LHCN-M2 (cell line): Measurements from ENCODE around the gene RPS26. TPM values are rescaled to one million over a fixed set of nuclear protein-coding genes. Genes with fewer than 3 reads are reported as not detected.
"Not testable (repeated sequence)": the region's sequence is repeated elsewhere in the genome, so short reads cannot be mapped to it uniquely, and the experiment has no call there.

Source experiments
- DNase-seq: peaks from one replicate; pipeline ENCODE4 v3.0.0-alpha.2; 2012; ENCODE audit warnings: low read depth
- polyA plus RNA-seq: library from polyadenylated mRNA; unstranded; fragments of >200 nt; gene quantifications from one replicate; pipeline ENCODE4 v1.2.1, GENCODE V29; 2012; ENCODE audit warnings: missing spikeins
- total RNA-seq: library from RNA; depleted of rRNA; stranded (reverse); fragments of >200 nt; gene quantifications from 2 replicates; pipeline ENCODE4 v1.2.3, GENCODE V29; 2014; rRNA removed

Gene RPS26
- total RNA-seq = 414 and 1,103 TPM in 2 replicates
- 1,475 TPM for polyA plus RNA-seq

DNA sequence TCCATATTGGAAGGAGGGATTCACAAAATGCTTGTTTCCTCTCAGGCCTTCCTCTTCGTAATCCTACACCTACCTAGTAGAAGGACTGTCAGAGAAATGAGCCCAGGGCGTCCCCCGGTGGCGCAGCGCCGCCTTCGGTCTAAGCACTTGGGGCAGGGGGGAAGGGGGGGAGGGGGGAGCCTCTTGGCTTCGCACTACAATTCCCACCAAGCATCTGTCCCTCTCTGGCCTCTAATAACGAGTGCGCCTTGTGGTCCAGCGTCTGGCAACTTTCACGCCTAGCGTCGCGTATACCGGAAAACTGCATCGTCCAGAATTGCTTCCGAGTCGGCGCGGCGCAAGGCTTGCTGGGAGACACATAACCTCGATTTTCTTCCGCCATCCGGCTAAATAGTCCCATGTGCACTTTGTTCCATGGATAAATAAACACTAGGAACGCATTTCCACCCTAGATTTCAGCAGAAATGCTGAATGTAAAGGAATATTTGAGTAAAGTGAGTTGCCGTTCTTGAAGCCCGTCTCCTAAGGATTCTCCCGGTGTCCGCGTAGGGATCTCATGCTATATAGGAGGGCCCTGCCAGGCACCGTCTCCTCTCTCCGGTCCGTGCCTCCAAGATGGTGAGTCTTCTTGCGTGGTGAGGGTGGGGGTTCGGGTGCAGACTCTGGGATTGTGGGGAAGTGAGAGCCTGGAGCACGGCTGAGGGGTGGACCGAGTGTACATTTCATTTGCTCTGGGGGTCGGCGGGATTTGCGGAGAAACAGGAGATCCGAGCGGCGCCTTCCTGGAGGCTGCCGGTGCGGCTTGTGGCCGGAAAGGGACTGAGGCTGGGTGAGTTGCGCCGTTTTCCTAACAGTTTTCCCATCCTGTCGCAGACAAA, at the start of gene RPS26:
Gene RPS26, plus strand, starts transcription at position 367 of the 878 bp plus-strand sequence. Its CDS starts 249 bp downstream, at position 616.
- peak; percentile 100 for DNase-seq

DNA sequence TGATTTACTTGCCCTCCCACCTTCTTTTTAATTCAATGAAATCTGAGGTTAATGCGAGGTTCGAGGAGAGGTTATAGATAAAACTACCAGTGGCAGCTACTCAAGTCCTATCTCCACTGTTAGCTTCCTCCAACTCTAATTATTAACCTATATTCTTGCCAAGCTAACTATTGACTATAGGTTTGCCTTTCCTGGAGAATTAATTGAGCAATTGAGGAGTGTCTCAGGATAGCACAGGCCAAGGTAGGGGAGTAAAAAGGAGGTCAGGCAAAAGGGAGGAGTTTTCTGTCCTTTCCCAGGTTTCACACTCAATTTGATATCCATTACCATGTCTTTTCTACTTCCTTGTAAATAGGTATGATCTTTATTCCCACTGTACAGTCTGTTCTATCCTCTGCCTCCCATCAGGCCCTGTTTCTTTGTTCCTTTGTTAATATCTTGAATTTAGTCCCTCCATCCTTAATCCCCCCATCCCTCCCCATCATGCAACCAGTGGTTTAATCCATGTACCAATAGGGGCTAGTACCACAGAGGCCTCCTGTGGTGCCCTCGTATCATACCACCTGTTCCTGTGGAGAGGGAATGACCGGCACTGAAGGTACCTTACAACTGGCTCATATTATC, 48.4 kb upstream of the RPS26 start:
- DNase-seq = no peak

DNA sequence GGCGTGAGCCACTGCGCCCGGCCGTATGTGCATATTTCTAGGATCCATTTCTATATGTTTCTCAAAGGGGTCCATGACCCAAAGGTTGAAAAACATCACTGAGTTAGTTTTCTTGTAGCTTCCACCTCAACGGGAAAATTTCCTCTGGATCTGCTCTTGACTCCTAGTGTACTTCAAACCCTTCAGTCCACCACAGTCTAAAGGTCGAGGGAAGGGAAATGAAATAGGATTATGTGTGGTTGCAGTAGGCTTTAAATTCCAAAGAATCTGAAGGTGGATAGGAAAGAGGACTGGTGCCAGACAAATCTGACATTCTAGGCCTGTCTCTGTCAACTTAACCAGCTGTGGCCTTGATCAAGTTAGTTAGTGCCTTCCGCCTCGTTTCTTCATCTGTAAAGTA, 46.4 kb upstream of the RPS26 start:
- no peak for DNase-seq

DNA sequence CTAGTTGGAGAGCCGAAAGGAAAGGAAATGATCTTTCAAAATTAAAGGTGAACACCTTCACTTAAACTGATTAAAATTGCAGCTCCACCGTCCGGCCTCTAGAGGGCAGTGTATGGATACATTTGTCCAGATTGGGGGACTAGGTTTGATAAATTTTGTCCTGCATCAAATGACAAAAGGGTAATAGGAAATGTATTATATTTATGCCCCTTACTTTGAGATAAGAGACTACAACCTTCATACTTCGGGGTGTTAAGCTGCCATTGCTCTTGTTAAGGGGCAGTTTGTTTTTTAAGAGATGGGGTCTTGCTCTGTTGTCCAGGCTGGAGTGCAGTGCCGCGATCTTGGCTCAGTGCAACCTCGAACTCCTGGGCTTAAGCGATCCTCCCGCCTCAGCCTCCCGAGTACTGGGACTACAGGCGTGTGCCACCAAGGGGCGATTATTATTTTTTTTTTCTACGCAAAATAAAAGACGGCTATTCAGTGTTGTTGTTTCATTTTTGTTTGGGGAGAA, 45.5 kb upstream of the RPS26 start:
- peak; percentile 65 for DNase-seq

DNA sequence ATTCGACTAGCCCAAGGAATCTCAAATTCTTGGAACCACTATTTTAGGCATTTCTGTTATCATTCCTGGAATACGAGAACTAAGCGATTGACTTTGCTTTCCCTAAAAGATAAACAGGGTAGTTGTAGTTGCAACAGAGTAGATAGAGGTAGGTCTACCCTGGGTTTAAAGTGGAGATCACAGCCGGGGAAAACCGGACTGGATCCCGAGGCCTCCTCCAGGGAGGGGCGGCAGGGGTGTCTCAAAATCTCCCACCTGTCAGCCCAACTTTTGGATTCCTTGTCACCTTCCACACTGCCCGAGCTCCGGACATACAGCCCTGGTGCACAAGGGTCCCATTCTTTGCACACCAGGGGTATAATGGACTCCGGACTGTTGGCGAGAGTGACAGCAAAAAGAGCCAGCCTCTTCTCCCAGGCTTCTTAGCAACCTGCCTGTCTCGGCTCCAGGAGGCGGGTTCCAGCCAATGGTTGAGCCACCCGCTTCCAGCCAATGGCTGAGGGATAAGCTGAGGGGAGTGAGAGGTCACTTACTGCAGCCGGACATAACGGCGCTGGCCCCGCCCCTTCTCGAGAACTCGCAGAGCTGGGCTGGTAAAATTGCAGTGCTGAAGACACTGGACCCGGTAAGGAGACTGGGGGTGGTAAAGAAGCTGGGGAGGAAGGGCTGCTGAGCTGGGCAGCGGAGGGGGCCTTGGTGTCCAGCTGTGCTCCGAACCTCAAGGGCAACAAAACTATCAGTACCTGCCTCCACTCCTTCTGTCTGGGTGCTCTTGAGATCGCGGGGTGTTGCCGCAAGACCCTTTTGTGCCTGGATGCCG, 44.8 kb upstream of the RPS26 start, which contains the start of gene SUOX:
Gene SUOX, plus strand, starts transcription at position 562 of the 820 bp plus-strand sequence. CDS start 4,946 bp downstream, outside the sequence.
- peak; percentile 94 for DNase-seq

DNA sequence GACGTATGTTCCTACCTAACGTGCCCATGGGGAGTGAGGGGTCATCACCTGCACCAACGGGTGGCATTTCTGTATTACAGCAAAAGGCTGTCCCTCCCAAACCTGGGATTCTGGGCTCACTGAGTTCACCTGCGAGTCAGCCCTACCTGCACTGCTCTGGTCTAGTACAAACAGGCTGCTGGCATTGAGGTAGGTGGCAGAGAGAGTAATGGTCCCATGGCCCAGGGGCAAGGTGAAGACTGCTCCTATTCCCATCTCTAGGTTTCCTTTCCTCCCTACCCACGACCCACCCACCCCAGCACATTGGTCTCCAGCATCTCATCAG, 44.2 kb upstream of the RPS26 start:
- no peak for DNase-seq

DNA sequence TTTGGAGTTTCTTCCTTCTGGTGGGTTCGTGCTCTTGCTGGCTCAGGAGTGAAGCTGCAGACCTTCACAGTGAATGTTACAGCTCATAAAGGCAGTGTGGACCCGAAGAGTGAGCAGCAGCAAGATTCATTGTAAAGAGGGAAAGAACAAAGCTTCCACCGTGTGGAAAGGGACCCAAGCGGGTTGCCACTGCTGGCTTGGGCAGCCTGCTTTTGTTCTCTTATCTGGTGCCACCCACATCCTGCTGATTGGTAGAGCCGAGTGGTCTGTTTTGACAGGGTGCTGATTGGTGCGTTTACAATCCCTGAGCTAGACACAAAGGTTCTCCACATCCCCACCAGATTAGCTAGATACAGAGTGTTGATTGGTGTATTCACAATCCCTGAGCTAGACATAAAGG, 42.2 kb upstream of the RPS26 start:
- DNase-seq = not testable (repeated sequence)

DNA sequence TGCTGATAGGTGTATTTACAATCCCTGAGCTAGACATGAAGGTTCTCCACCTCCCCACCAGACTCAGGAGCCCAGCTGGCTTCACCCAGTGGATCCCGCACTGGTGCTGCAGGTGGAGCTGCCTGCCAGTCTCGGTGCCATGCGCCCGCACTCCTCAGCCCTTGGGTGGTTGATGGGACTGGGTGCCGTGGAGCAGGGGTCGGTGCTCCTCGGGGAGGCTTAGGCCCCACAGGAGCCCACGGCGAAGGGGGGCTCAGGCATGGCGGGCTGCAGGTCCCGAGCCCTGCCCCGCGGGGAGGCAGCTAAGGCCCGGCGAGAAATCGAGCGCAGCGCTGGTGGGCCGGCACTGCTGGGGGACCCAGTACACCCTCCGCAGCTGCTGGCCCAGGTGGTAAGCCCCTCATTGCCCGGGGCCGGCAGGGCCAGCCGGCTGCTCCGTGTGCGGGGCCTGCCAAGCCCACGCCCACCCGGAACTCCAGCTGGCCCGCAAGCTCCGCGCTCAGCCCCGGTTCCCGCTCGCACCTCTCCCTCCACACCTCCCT, 41.6 kb upstream of the RPS26 start:
- not testable (repeated sequence) for DNase-seq

DNA sequence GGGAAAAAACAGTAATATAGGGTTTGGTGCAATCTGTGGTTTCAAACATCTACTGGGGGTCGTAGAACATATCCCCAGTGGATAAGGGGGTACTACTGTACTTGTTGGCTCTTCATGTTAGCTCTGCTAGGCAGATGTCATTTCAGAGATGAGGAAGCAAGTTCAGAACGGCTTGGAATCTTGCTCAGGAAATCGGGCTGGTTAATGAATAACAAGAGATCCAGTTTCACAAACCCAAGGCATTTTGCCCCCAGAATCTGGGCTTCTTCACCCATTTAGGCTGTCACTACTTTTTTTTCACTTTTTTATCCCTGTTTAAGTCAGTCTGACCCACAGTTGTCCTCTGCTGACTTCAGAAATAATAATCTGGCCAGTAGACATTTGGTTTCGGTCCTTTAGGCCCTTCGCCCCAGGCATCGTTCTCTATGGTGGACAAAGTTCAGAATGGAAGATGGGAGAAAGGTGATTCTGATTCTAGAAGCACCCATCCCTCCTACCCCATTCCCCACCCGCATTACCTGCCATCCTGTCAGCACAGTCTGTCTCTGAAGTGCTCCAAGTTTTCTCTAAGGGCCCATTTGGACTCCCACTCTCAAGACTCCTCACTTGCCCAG, 40.1 kb upstream of the RPS26 start:
- no peak for DNase-seq

DNA sequence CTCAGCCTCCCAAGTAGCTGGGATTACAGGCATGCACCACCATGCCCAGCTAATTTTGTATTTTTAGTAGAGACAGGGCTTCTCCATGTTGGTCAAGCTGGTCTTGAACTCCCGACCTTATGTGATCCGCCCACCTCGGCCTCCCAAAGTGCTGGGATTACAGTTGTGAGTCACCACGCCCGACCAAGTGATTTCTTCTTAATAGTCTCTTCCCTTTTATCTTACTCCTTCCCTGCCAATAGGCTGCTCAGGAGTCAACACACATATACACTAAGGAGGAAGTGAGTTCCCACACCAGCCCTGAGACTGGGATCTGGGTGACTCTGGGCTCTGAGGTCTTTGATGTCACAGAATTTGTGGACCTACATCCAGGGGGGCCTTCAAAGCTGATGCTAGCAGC, 38.3 kb upstream of the RPS26 start:
- not testable (repeated sequence) for DNase-seq

DNA sequence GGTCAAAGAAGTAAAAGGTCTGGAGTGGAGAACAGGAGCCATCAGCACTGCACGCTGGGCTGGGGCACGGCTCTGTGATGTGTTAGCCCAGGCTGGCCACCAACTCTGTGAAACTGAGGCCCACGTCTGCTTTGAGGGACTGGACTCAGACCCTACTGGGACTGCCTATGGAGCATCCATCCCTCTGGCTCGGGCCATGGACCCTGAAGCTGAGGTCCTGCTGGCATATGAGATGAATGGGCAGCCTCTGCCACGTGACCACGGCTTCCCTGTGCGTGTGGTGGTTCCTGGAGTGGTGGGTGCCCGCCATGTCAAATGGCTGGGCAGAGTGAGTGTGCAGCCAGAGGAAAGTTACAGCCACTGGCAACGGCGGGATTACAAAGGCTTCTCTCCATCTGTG, 37.5 kb upstream of the RPS26 start:
- DNase-seq = no peak

DNA sequence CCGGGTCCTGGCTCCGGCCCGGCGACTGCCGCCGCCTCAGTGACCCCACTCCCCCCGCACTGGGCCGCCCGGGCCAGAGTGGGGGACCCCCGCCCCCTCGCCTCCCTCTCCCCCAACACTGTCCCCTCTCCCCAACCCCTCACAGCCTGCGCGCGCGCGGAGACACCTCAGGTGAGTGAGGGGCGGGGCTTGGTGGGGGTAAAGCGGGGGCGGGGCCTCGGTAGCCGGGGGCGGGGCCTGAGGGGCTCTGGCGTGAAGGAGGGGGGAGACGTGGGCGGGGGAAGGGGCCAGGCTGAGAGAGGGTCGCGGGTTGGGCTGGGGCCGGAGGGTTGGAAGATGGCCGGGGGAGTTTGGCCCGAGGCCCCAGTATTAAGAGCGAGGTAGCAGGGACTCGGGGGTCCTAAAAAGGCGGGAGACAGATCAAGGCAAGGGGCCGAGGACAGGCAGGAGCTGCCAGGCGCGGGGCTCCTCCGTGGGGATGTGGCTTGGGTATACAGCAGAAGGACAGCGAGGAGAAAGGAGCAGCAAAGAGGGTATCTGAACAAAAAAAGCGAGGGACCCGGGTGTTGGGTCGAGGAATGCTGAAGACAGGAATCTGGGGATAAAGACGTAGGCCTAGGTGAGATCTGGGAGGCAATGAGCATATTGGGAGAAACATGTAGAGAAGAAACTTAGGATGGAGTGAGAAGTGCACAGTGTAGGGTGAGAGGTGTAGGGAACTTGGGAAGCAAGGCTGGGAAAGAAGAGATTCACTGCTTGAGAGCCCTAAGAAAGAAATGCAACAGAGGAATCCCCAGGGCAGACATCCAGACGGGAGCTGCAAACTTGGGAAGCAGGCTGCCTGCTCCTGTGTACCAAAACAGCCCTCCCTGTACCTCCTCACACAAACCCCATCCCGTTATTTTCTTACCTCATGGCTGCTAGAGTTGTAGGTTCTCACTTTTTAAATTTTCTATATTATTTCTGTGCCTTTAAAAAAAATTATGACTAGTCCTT, 33.9 kb upstream of the RPS26 start:
- DNase-seq = peak; percentile 3

DNA sequence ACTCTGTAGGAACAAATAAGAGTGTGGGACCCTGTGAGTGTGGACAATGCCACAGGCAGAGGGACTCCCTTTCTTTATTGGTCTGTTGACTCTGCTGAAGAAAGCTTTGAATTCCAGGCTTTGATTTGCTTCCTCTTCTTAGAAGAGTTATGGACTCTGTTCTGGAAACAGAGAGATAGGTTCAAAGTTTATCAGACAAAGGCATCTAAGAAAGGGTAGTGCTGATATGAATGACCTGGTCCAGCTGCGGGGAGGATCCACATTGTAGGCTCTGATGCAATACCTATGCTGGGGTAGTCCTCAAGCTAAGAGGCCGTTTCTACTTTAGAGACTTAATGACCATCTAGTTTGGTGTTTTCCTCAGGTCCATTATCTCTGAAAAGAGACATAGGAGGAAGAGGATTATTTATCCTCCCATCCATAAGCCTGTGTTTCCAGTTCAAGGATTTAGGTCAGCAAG, 31.6 kb upstream of the RPS26 start:
- DNase-seq = no peak

DNA sequence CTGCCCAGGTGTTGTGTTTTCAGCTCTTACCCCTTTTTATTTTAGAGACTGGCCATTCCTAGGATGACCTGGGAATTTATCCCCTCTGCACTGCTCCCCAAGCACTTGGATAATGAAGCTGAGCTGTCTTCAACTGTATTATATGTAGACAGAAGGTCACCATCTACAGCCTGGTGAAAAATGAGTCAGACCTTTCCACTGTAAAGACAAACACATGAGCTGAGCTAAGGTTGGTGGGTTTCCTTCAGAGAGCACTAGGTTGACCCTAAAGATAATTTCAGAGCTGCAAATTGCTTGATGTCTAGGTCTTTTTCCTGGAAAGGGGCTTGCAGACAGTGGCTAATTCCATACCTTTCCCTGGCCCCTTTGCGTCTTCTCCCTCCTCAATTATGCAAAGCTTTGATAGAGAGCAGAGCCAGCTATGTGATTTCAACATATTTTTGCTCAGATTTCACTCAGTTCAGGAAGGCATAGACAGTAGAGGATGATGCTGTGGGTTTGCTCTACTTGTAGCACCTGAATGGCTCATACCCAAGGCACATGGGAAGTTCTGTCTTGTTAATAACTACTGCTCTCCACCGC, 30.1 kb upstream of the RPS26 start:
- DNase-seq = no peak

DNA sequence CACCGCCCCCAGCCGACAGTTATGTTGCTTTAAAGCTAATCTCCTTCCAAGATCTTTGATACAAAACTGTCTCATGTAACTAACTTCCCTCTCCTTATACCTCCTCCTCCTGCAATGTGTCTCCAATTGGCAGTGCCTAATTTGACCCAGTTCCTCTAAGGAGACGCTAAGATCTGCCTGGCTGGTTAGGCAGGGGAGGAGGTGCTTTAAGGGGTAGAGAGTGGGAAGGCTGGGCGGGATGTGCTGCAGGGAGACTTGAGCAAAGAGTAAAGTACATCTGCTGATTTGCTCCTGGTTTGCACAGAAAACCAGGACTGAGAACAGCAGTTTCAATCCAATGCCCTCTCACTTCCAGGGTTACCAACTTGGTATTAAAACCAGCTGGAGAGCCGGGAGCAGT, 28.2 kb upstream of the RPS26 start:
- DNase-seq = no peak

DNA sequence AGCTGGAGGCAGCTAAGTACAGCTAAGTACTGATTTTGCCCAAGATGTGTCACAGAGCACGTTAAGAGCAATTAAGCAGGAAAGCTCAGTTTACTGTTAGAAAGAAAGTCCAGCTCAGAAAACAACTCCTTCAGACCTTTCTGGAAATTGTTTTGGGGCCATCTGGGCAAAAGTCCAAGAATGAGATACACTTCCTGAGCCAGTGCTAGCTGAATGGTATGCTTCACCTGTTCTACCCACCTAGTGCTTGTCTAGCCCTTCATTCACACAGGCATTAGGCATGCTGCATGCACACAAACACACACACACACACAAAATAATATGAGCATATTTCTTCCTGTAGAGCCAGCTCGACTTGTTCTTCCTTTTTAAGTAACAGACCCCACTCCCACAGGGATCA, 27.5 kb upstream of the RPS26 start:
- DNase-seq = no peak

DNA sequence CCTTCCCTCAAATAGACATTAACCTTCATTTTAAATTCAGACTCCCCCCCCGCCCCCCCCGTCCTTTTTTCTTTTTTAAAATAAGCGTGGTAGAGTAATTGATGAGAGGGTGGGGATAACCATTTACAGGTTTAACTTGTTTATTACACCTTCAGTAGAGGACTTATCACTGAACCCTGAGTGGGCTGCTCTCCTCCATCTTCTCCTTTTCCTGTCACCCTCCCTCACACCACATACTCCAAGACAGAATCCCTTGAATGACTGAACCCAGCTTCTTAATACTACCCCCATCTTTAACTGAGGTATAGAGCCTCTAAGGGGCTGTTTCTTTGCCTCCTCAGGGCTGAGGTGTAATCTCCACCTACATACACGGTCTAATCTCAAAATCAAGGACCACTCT, 24.5 kb upstream of the RPS26 start:
- DNase-seq = no peak

DNA sequence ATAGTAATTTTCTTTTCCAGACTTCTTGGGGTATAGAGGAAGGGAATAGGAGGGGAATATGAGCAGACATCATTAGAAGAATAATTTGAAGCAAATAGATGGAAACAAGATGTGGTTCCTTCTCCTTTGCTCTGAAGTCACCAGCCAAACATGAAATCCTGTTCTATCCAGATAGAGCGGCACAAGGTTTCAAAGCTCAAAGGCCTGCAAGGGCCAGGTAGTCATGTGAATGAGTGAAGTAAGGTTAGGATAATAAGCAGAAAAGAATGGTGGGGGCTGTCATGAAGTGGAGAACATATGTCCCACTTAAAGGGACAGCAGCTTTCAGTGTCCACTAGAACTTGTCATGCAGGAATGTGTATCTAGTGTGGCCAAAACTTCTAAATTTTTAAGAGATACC, 23.4 kb upstream of the RPS26 start:
- DNase-seq = no peak

DNA sequence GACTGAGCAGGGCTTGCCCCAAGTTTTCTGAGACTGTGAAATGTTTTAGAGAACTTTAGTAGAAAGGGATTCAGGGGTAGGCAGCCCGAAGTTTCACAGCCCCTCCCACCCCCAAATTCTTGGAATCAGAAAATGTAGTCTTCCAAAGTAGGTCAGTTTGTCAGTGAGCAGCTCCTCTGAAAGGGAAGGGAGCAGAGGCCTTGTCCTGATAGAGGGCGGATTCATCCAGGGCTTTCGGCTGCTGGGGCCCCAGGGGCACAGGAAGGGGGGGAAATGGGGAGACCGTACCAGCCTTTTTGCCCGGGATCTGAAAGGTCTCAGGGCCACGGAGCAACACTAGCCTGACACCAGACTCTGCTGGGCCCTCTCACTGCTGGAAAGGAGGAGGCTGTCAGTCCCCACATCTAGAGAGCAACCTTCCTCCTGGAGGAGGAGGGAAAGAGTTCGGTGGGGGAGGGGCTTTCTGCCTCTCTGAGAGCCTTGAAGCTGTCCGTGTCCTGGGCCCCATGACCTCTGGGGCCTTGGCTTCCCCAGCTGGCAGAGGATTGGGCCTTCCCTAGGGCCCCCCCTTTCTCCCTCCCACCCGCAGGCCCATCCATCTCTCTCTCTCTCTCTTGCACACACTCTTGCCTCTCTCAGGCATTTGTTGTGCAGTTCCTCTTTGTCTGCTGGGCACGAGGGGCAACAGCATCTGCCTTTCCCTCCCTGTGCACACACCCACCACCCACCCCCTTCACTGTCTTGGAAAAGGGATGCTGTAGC, 21.1 kb upstream of the RPS26 start, which contains the start of gene IKZF4:
Gene IKZF4, plus strand, starts transcription at position 621 of the 762 bp plus-strand sequence. CDS start 451 bp downstream, outside the sequence.
- DNase-seq = no peak
